ENCODE data around the gene PCED1B. TPM values are rescaled to one million over a fixed set of nuclear protein-coding genes. Genes with fewer than 3 reads are reported as not detected.

PCED1B gene
- total RNA-seq, 1 donor from 2014 or later, result 55.9 TPM

GRCh38 chr12:47223848-47224213 is 144.4 kb downstream of the PCED1B start:
- intact Hi-C loops (cut with micrococcal nuclease), result no loop called here

- intact Hi-C loops (cut with micrococcal nuclease), result no loop called here
Observed at GRCh38 chr12:47224563-47225133, 145.2 kb downstream of the PCED1B start.

- intact Hi-C loops (cut with micrococcal nuclease), result no loop called here
Observed at GRCh38 chr12:47225356-47225755, 145.9 kb downstream of the PCED1B start.

- intact Hi-C loops (cut with micrococcal nuclease), result no loop called here
Observed at GRCh38 chr12:47226199-47226598, 146.8 kb downstream of the PCED1B start.

- intact Hi-C loops (cut with micrococcal nuclease), result loop anchor here (1.0 to 2.0 kb wide), 2 partner anchors 14 to 48 kb away; no protein-coding TSS in a partner anchor
Observed at GRCh38 chr12:47228802-47229201, 149.4 kb downstream of the PCED1B start.

- intact Hi-C loops (cut with micrococcal nuclease), result no loop called here
Observed at GRCh38 chr12:47231456-47231855, 152.0 kb downstream of the PCED1B start.

- intact Hi-C loops (cut with micrococcal nuclease), result no loop called here
Observed at GRCh38 chr12:47234576-47235141, 155.2 kb downstream of the PCED1B start.

GRCh38 chr12:47235258-47236040 is 156.0 kb downstream of the PCED1B start:
- intact Hi-C loops (cut with micrococcal nuclease), result no loop called here

- intact Hi-C loops (cut with micrococcal nuclease), result no loop called here
Observed at GRCh38 chr12:47236109-47236714, 156.8 kb downstream of the PCED1B start.

GRCh38 chr12:47237751-47238211 is 158.4 kb downstream of the PCED1B start:
- intact Hi-C loops (cut with micrococcal nuclease), result no loop called here

GRCh38 chr12:47238669-47239114 is 159.3 kb downstream of the PCED1B start:
- intact Hi-C loops (cut with micrococcal nuclease), result no loop called here

- intact Hi-C loops (cut with micrococcal nuclease), result no loop called here
Observed at GRCh38 chr12:47242426-47242825, 163.0 kb downstream of the PCED1B start.

GRCh38 chr12:47244835-47245234 is 165.4 kb downstream of the PCED1B start:
- intact Hi-C loops (cut with micrococcal nuclease), result no loop called here

GRCh38 chr12:47245623-47246022 is 166.2 kb downstream of the PCED1B start:
- intact Hi-C loops (cut with micrococcal nuclease), result no loop called here

- intact Hi-C loops (cut with micrococcal nuclease), result no loop called here
Observed at GRCh38 chr12:47247418-47247817, 168.0 kb downstream of the PCED1B start.

GRCh38 chr12:47249082-47249481 is 169.7 kb downstream of the PCED1B start:
- intact Hi-C loops (cut with micrococcal nuclease), result no loop called here

GRCh38 chr12:47249719-47250357 is 170.4 kb downstream of the PCED1B start:
- intact Hi-C loops (cut with micrococcal nuclease), result no loop called here

GRCh38 chr12:47251919-47252318 is 172.5 kb downstream of the PCED1B start:
- intact Hi-C loops (cut with micrococcal nuclease), result no loop called here

- intact Hi-C loops (cut with micrococcal nuclease), result no loop called here
Observed at GRCh38 chr12:47264951-47265350, 185.5 kb downstream of the PCED1B start.

- intact Hi-C loops (cut with micrococcal nuclease), result no loop called here
Observed at GRCh38 chr12:47265391-47265790, 186.0 kb downstream of the PCED1B start.

GRCh38 chr12:47267571-47267970 is 188.2 kb downstream of the PCED1B start:
- intact Hi-C loops (cut with micrococcal nuclease), result no loop called here

All from T-helper 1 cell treated with Interleukin-12 subunit alpha and Interleukin-12 subunit beta and Interleukin-4 antibody, amounts not matched to agents 30 ng/mL and 1 ng/mL, for 36 hours (primary cell).